Spinal cord (tissue), 10 donors: ENCODE data around the gene GIMAP6. TPM values are rescaled to one million over a fixed set of nuclear protein-coding genes. Genes with fewer than 3 reads are reported as not detected.
"Not testable (repeated sequence)": the region's sequence is repeated elsewhere in the genome, so short reads cannot be mapped to it uniquely, and the experiment has no call there.

Source experiments
- DNase-seq, 6 donors: peaks; one replicate each; pipeline versions ENCODE4 v3.0.0 to v3.0.0-alpha.2; 2013 to 2015; ENCODE audit warnings: low spot score in 6 of 6, low read depth in 4 of 6
- H3K27ac ChIP-seq: one replicate; pipeline ENCODE4 v1.5.1; 2013; ENCODE audit warnings: low read depth, low read length, control low read depth
- H3K27me3 ChIP-seq: one replicate; pipeline ENCODE4 v1.6.1; 2013; ENCODE audit warnings: low read length; ENCODE audit not compliant: control insufficient read depth, insufficient read depth
- H3K36me3 ChIP-seq: one replicate; pipeline ENCODE4 v1.6.1; 2013; ENCODE audit warnings: low read length; ENCODE audit not compliant: control insufficient read depth, insufficient read depth
- H3K4me1 ChIP-seq: one replicate; pipeline ENCODE4 v1.6.1; 2013; ENCODE audit warnings: low read length; ENCODE audit not compliant: control insufficient read depth, insufficient read depth
- H3K4me3 ChIP-seq: one replicate; pipeline ENCODE4 v1.5.1; 2013; ENCODE audit warnings: low read depth, low read length, control low read depth
- H3K9me3 ChIP-seq: one replicate; pipeline ENCODE4 v1.6.1; 2013; ENCODE audit warnings: low read length; ENCODE audit not compliant: control insufficient read depth, insufficient read depth
- WGBS: methylation state at CpG from one replicate; pipeline ENCODE4 v1.1.5; 2013; ENCODE audit warnings: missing lambda C conversion rate; ENCODE audit not compliant: insufficient coverage; 5-methylcytosine and 5-hydroxymethylcytosine counted together
- polyA plus RNA-seq, 2 donors: library from polyadenylated mRNA; unstranded; fragments of 120-200 nt; gene quantifications; one replicate each; pipeline ENCODE4 v1.2.1, GENCODE V29; 2013; ENCODE audit not compliant: insufficient read length in 2 of 2
- total RNA-seq, 2 donors: library from RNA; depleted of rRNA in 1 of 2; stranded (reverse); fragments of 120-200 nt in 1 of 2; fragments of >200 nt in 1 of 2; gene quantifications; one replicate each; pipeline versions ENCODE4 v1.2.3 to v1.2.4, GENCODE V29; 2013 to 2014
- donor health status: healthy.

Gene GIMAP6
- total and polyA plus RNA-seq, 4 donors: 9.1 to 24.8 (median 10.7) TPM

GRCh38 chr7:150621376-150621775, 10.8 kb downstream of the GIMAP6 start:
- WGBS: no CpG with 5 or more reads among the region's 1 CpG
- Histone ChIP-seq H3K4me3 (no peak overlapping the region), H3K9me3 (no peaks in the 10 kb centered on the region), H3K36me3 (no peaks in the 10 kb centered on the region), H3K27me3 (no peaks in the 10 kb centered on the region), H3K27ac (no peak overlapping the region), H3K4me1 (no peaks in the 10 kb centered on the region)
- DNase-seq: no peak

- WGBS: 88% methylated on average over 3 of the region's 3 CpGs
- no peak for DNase-seq
- no peaks in the 10 kb centered on the region for H3K9me3 ChIP-seq
Observed at GRCh38 chr7:150620617-150621371, 11.4 kb downstream of the GIMAP6 start.

GRCh38 chr7:150620061-150620460, 12.1 kb downstream of the GIMAP6 start:
- Histone ChIP-seq H3K4me3 (no peak overlapping the region), H3K4me1 (no peaks in the 10 kb centered on the region), H3K9me3 (no peaks in the 10 kb centered on the region), H3K36me3 (no peaks in the 10 kb centered on the region), H3K27ac (no peak overlapping the region), H3K27me3 (no peaks in the 10 kb centered on the region)
- WGBS: 86% methylated on average over 1 of the region's 3 CpGs
- no peak for DNase-seq

More at GRCh38 chr7:150620617-150621371, 11.4 kb downstream of the GIMAP6 start:
- Histone ChIP-seq H3K4me3 (no peak overlapping the region), H3K27ac (no peak overlapping the region), H3K36me3 (no peaks in the 10 kb centered on the region), H3K4me1 (no peaks in the 10 kb centered on the region), H3K27me3 (no peaks in the 10 kb centered on the region)

GRCh38 chr7:150615221-150615755, 16.9 kb downstream of the GIMAP6 start:
- not testable (repeated sequence) for H3K27me3 ChIP-seq, H3K27ac ChIP-seq
- WGBS: 83% methylated on average over 5 of the region's 5 CpGs

GRCh38 chr7:150614426-150614825, 17.8 kb downstream of the GIMAP6 start:
- not testable (repeated sequence) for H3K4me1 ChIP-seq, DNase-seq, H3K27me3 ChIP-seq, H3K4me3 ChIP-seq, H3K36me3 ChIP-seq, H3K9me3 ChIP-seq, H3K27ac ChIP-seq
- WGBS: 77% methylated on average over 1 of the region's 1 CpG

More at GRCh38 chr7:150615221-150615755, 16.9 kb downstream of the GIMAP6 start:
- H3K4me3 ChIP-seq, H3K4me1 ChIP-seq, H3K36me3 ChIP-seq, DNase-seq, H3K9me3 ChIP-seq: not testable (repeated sequence)

GRCh38 chr7:150613880-150614279, 18.3 kb downstream of the GIMAP6 start:
- Histone ChIP-seq H3K27me3 (no peaks in the 10 kb centered on the region), H3K27ac (no peak overlapping the region), H3K9me3 (no peaks in the 10 kb centered on the region), H3K4me1 (no peaks in the 10 kb centered on the region), H3K36me3 (no peaks in the 10 kb centered on the region), H3K4me3 (no peak overlapping the region)
- no CpG with 5 or more reads among the region's 1 CpG for WGBS
- no peak for DNase-seq

- DNase-seq: no peak
- Histone ChIP-seq H3K4me3 (no peak overlapping the region), H3K36me3 (no peaks in the 10 kb centered on the region), H3K9me3 (no peaks in the 10 kb centered on the region), H3K27ac (no peak overlapping the region), H3K27me3 (no peaks in the 10 kb centered on the region), H3K4me1 (no peaks in the 10 kb centered on the region)
- 76% methylated on average over 1 of the region's 3 CpGs for WGBS
Observed at GRCh38 chr7:150612925-150613324, 19.3 kb downstream of the GIMAP6 start.

- no peak overlapping the region for H3K27ac ChIP-seq
- H3K4me3 ChIP-seq: no peak overlapping the region
- H3K9me3 ChIP-seq: no peaks in the 10 kb centered on the region
- no CpG with 5 or more reads among the region's 1 CpG for WGBS
- H3K4me1 ChIP-seq: no peaks in the 10 kb centered on the region
- no peaks in the 10 kb centered on the region for H3K27me3 ChIP-seq
- no peak for DNase-seq
- H3K36me3 ChIP-seq: no peaks in the 10 kb centered on the region
Observed at GRCh38 chr7:150610233-150610632, 22.0 kb downstream of the GIMAP6 start.

GRCh38 chr7:150603600-150603999, 28.6 kb downstream of the GIMAP6 start:
- not testable (repeated sequence) for H3K27ac ChIP-seq, H3K27me3 ChIP-seq, H3K36me3 ChIP-seq, H3K9me3 ChIP-seq, H3K4me3 ChIP-seq, DNase-seq, H3K4me1 ChIP-seq
- no CpG with 5 or more reads among the region's 2 CpGs for WGBS

GRCh38 chr7:150595361-150595760, 36.8 kb downstream of the GIMAP6 start:
- Histone ChIP-seq H3K9me3 (no peaks in the 10 kb centered on the region), H3K4me1 (no peaks in the 10 kb centered on the region), H3K4me3 (no peak overlapping the region), H3K27me3 (no peaks in the 10 kb centered on the region), H3K27ac (no peak overlapping the region), H3K36me3 (no peaks in the 10 kb centered on the region)
- no CpG with 5 or more reads among the region's 2 CpGs for WGBS
- DNase-seq: no peak
